Loucy (cell line): ENCODE data around the gene CRHR1.

ENCODE experiments used
- H2AFZ ChIP-seq: fragments of 200-600 bp; sonication (generic); 2 replicates; pipeline ENCODE4 v1.6.0; 2016; ENCODE audit warnings: antibody characterized with exemption, mild to moderate bottlenecking, low read length, moderate library complexity
- H3F3A ChIP-seq: fragments of 200-600 bp; 2 replicates; pipeline ENCODE4 v1.6.0; 2016; ENCODE audit warnings: antibody characterized with exemption, low read depth, mild to moderate bottlenecking
- H3K27me3 ChIP-seq: fragments of 200-600 bp; sonication (generic); 2 replicates; pipeline ENCODE4 v1.6.1; 2014; ENCODE audit warnings: low read length, mild to moderate bottlenecking; ENCODE audit not compliant: insufficient read depth, poor library complexity, severe bottlenecking
- H3K36me3 ChIP-seq: fragments of 200-600 bp; sonication (generic); 2 replicates; pipeline ENCODE4 v1.6.1; 2016; ENCODE audit warnings: low read length; ENCODE audit not compliant: insufficient read depth
- H3K4me1 ChIP-seq: fragments of 200-600 bp; sonication (generic); 2 replicates; pipeline ENCODE4 v1.5.1; 2014; ENCODE audit warnings: low read length, mild to moderate bottlenecking; ENCODE audit not compliant: insufficient read depth, poor library complexity, severe bottlenecking
- H3K4me2 ChIP-seq: fragments of 200-600 bp; sonication (generic); 2 replicates; pipeline ENCODE4 v1.6.0; 2014; ENCODE audit warnings: antibody characterized with exemption, low read length, low read depth, mild to moderate bottlenecking; ENCODE audit not compliant: poor library complexity, severe bottlenecking
- H3K4me3 ChIP-seq: fragments of 200-600 bp; sonication (generic); 2 replicates; pipeline ENCODE4 v1.5.1; 2014; ENCODE audit warnings: low read length, mild to moderate bottlenecking, mixed read lengths; ENCODE audit not compliant: poor library complexity, severe bottlenecking
- H3K79me2 ChIP-seq: fragments of 200-600 bp; sonication (generic); 2 replicates; pipeline ENCODE4 v1.6.1; 2014; ENCODE audit warnings: low read length; ENCODE audit not compliant: insufficient read depth
- H3K9ac ChIP-seq: fragments of 200-600 bp; sonication (generic); 2 replicates; pipeline ENCODE4 v1.6.0; 2014; ENCODE audit warnings: mild to moderate bottlenecking, low read depth, low read length, moderate library complexity; ENCODE audit not compliant: poor library complexity, severe bottlenecking
- H3K9me2 ChIP-seq: fragments of 200-600 bp; sonication (generic); replicated peaks from 2 replicates; pipeline ENCODE4 v1.6.1; 2016; ENCODE audit warnings: low read depth, low read length, mixed read lengths
- H3K9me3 ChIP-seq: fragments of 200-600 bp; sonication (generic); 2 replicates; pipeline ENCODE4 v1.6.1; 2014; ENCODE audit warnings: mild to moderate bottlenecking, antibody characterized with exemption, low read length, low read depth; ENCODE audit not compliant: insufficient read depth
- H4K20me1 ChIP-seq: fragments of 200-600 bp; sonication (generic); 2 replicates; pipeline ENCODE4 v1.6.0; 2014; ENCODE audit warnings: antibody characterized with exemption, low read length, mild to moderate bottlenecking; ENCODE audit not compliant: insufficient read depth, poor library complexity, severe bottlenecking
- CTCF ChIP-seq: fragments of 200-600 bp; sonication (generic); conservative IDR thresholded peaks from 2 replicates; pipeline ENCODE4 v1.5.1; 2014; ENCODE audit warnings: mild to moderate bottlenecking, antibody characterized with exemption, low read length
- EZH2phosphoT487 ChIP-seq: fragments of 200-600 bp; IDR thresholded peaks from 2 replicates; pipeline ENCODE4 v1.6.1; 2018; ENCODE audit warnings: antibody characterized with exemption, mild to moderate bottlenecking, moderate library complexity, borderline replicate concordance

The CRHR1 gene

GRCh38 chr17:45876539-45876938 lies 92.4 kb downstream of the CRHR1 start:
- Histone ChIP-seq H3K27me3 (no peaks in the 10 kb centered on the region), H4K20me1 (no peaks in the 10 kb centered on the region), H3K4me2 (no peak overlapping the region), H2AFZ (no peak overlapping the region), H3K36me3 (no peaks in the 10 kb centered on the region), H3F3A (no peaks in the 10 kb centered on the region), H3K9me2 (no peaks in the 10 kb centered on the region), H3K4me3 (no peak overlapping the region), H3K79me2 (no peaks in the 10 kb centered on the region), H3K9ac (no peak overlapping the region), H3K9me3 (no peaks in the 10 kb centered on the region), H3K4me1 (peaks cover 11% of the 10 kb centered on the region)
- TF ChIP-seq EZH2phosphoT487: no peak
- no peak for TF ChIP-seq CTCF

DNA sequence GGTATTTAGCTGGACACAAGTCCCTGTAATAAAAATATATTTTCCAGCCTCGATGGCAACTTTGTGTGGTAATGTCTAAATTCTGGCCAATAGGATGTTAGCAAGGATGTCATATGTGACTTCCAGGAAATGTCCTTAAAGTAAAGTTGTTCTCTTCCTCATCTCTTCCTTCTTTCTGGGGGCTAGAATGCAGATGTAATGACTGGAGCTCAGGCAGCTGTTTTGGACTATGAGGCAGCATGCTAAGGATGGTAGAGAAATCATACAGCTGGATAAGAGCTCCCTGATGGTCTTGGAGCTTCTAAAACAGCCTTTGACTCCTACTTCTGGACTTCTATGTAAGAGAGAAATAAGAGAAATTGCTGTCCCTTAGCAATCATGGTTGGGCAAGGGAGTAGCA lies 93.3 kb downstream of the CRHR1 start:
- Histone ChIP-seq H3K36me3 (no peaks in the 10 kb centered on the region), H3K9ac (no peak overlapping the region), H3K27me3 (no peaks in the 10 kb centered on the region), H3K4me2 (no peak overlapping the region), H4K20me1 (no peaks in the 10 kb centered on the region), H3K4me1 (peaks cover 11% of the 10 kb centered on the region), H3K4me3 (no peak overlapping the region), H3K9me3 (no peaks in the 10 kb centered on the region), H3K79me2 (no peaks in the 10 kb centered on the region), H3F3A (no peaks in the 10 kb centered on the region), H3K9me2 (no peaks in the 10 kb centered on the region), H2AFZ (no peak overlapping the region)
- TF ChIP-seq EZH2phosphoT487: no peak
- TF ChIP-seq CTCF: no peak

- no peak overlapping the region for H3K4me3 ChIP-seq
- H4K20me1 ChIP-seq: no peaks in the 10 kb centered on the region
- H3K79me2 ChIP-seq: no peaks in the 10 kb centered on the region
- no peaks in the 10 kb centered on the region for H3K4me1 ChIP-seq
- no peaks in the 10 kb centered on the region for H3K9me2 ChIP-seq
- H3K9ac ChIP-seq: no peak overlapping the region
- no peaks in the 10 kb centered on the region for H3F3A ChIP-seq
- no peak overlapping the region for H2AFZ ChIP-seq
- H3K36me3 ChIP-seq: no peaks in the 10 kb centered on the region
- TF ChIP-seq CTCF: no peak
- no peak for TF ChIP-seq EZH2phosphoT487
- H3K27me3 ChIP-seq: no peaks in the 10 kb centered on the region
- no peaks in the 10 kb centered on the region for H3K9me3 ChIP-seq
- H3K4me2 ChIP-seq: no peak overlapping the region
Measured at GRCh38 chr17:45883063-45883462, 98.9 kb downstream of the CRHR1 start.
